NT2/D1 (cell line): Measurements from ENCODE around the gene PIGA.

Experiments used
- DNase-seq: peaks from one replicate; pipeline ENCODE4 v3.0.0-alpha.2; 2011; ENCODE audit warnings: low read depth, low spot score
- H3K27me3 ChIP-seq: 2 replicates; pipeline ENCODE4 v1.6.0; 2011; ENCODE audit warnings: mild to moderate bottlenecking; ENCODE audit not compliant: insufficient read length, insufficient read depth
- H3K36me3 ChIP-seq: 2 replicates; pipeline ENCODE4 v1.6.1; 2011; ENCODE audit warnings: mild to moderate bottlenecking, low read length, mixed read lengths; ENCODE audit not compliant: insufficient read depth, insufficient read length
- H3K4me1 ChIP-seq: 2 replicates; pipeline ENCODE4 v1.5.1; 2011; ENCODE audit not compliant: insufficient read depth, insufficient read length
- H3K4me3 ChIP-seq: 2 replicates; pipeline ENCODE4 v1.5.1; 2011; ENCODE audit warnings: low read depth; ENCODE audit not compliant: insufficient read length
- H3K9ac ChIP-seq: 2 replicates; pipeline ENCODE4 v1.6.0; 2011; ENCODE audit warnings: low read depth; ENCODE audit not compliant: insufficient read length
- H3K9me3 ChIP-seq: 2 replicates; pipeline ENCODE4 v1.5.1; 2011; ENCODE audit warnings: mild to moderate bottlenecking, low read length; ENCODE audit not compliant: insufficient read depth
- SUZ12 ChIP-seq: IDR thresholded peaks from 2 replicates; pipeline ENCODE4 v1.6.1; 2011; ENCODE audit not compliant: insufficient read length, insufficient read depth; ENCODE audit errors: extremely low read depth
- YY1 ChIP-seq: IDR thresholded peaks from 2 replicates; pipeline ENCODE4 v1.6.1; 2011; ENCODE audit not compliant: insufficient read length, insufficient read depth
- ZNF274 ChIP-seq: IDR thresholded peaks from 2 replicates; pipeline ENCODE4 v1.6.1; 2011; ENCODE audit warnings: mild to moderate bottlenecking, low read depth, low read length

Gene PIGA

GRCh38 chrX:15359701-15360100 lies 24.4 kb upstream of the PIGA start:
- TF ChIP-seq ZNF274 (no peak), YY1 (no peak), SUZ12 (no peak)
- H3K36me3 ChIP-seq = no peaks in the 10 kb centered on the region

GRCh38 chrX:15358533-15358932 lies 23.2 kb upstream of the PIGA start:
- no peaks in the 10 kb centered on the region for H3K4me1 ChIP-seq
- no peak overlapping the region for H3K9ac ChIP-seq
- no peaks in the 10 kb centered on the region; the same call in 1 of the 2 replicates for H3K9me3 ChIP-seq
- DNase-seq = no peak
- no peak for TF ChIP-seq YY1
- no peak for TF ChIP-seq SUZ12
- no peak for TF ChIP-seq ZNF274
- H3K27me3 ChIP-seq = no peaks in the 10 kb centered on the region
- H3K36me3 ChIP-seq = no peaks in the 10 kb centered on the region
- H3K4me3 ChIP-seq = no peak overlapping the region

More at GRCh38 chrX:15359701-15360100, 24.4 kb upstream of the PIGA start:
- Histone ChIP-seq H3K4me3 (no peak overlapping the region), H3K9ac (no peak overlapping the region), H3K27me3 (no peaks in the 10 kb centered on the region), H3K9me3 (no peaks in the 10 kb centered on the region; the same call in 1 of the 2 replicates), H3K4me1 (no peaks in the 10 kb centered on the region)
- DNase-seq = no peak

GRCh38 chrX:15356444-15356843 lies 21.1 kb upstream of the PIGA start:
- no peak overlapping the region for H3K9ac ChIP-seq
- H3K9me3 ChIP-seq = no peaks in the 10 kb centered on the region; the same call in 1 of the 2 replicates
- H3K36me3 ChIP-seq = no peaks in the 10 kb centered on the region
- no peak for DNase-seq
- H3K27me3 ChIP-seq = no peaks in the 10 kb centered on the region
- no peaks in the 10 kb centered on the region for H3K4me1 ChIP-seq
- no peak overlapping the region for H3K4me3 ChIP-seq
- TF ChIP-seq ZNF274 = no peak
- TF ChIP-seq SUZ12 = no peak
- TF ChIP-seq YY1 = no peak

- Histone ChIP-seq H3K9ac (no peak overlapping the region), H3K27me3 (peaks cover 13% of the 10 kb centered on the region), H3K4me1 (peaks cover 2% of the 10 kb centered on the region), H3K4me3 (no peak overlapping the region), H3K9me3 (no peaks in the 10 kb centered on the region), H3K36me3 (no peaks in the 10 kb centered on the region)
- DNase-seq = no peak
- no peak for TF ChIP-seq ZNF274
- TF ChIP-seq YY1 = no peak
- no peak for TF ChIP-seq SUZ12
Observed at GRCh38 chrX:15350329-15350996, 15.1 kb upstream of the PIGA start.

DNA sequence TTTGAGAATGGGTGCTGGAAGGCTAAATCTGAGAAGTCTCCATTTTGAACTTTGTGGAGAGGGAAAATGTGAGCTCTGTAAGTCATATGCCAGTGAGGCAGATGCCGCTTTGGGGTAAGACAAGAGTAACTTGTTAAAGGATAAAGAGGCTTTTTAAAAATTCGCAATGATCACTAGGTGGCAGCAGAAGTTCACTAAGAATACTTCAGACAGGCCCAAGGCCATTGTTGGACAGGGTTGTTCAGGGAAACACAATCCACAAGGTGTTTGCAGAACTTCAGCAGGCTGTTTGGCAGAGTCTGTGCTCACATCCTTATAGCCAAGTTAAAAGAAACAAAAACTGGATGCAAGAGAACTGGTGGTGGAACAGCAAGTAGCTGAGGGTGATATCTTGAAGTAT lies 13.7 kb upstream of the PIGA start:
- H3K9ac ChIP-seq = no peak overlapping the region
- TF ChIP-seq YY1 = no peak
- no peak for TF ChIP-seq ZNF274
- TF ChIP-seq SUZ12 = no peak
- peaks cover 2% of the 10 kb centered on the region for H3K4me1 ChIP-seq
- no peaks in the 10 kb centered on the region for H3K9me3 ChIP-seq
- H3K4me3 ChIP-seq = no peak overlapping the region
- DNase-seq = peak; percentile 46
- peaks cover 16% of the 10 kb centered on the region for H3K27me3 ChIP-seq
- no peaks in the 10 kb centered on the region for H3K36me3 ChIP-seq

GRCh38 chrX:15345976-15346375 lies 10.7 kb upstream of the PIGA start:
- no peak overlapping the region for H3K9ac ChIP-seq
- peaks cover 34% of the 10 kb centered on the region for H3K27me3 ChIP-seq
- no peak for DNase-seq
- H3K4me1 ChIP-seq = peaks cover 2% of the 10 kb centered on the region
- no peaks in the 10 kb centered on the region for H3K36me3 ChIP-seq
- TF ChIP-seq YY1 (no peak), SUZ12 (no peak), ZNF274 (no peak)
- no peaks in the 10 kb centered on the region for H3K9me3 ChIP-seq
- H3K4me3 ChIP-seq = no peak overlapping the region

DNA sequence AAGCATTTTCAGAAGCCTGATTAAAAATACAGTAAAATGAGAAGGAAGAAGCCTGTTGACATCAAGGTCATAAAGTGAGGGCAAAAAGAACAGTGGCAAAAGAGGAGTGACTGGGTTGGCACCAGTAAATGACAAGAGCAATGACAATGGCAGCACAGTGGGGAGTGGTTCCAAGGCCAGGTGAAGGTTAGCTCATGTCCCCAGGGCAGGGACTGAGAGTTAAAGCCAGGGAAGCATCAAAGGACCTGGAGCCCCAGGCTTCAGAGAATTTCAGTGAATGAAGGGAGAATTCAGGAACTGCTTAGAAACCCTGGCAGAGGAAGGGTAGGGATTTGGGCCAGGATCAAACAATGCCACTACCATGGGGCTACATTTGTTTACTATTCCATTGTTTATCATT lies 8.8 kb upstream of the PIGA start:
- no peak overlapping the region for H3K9ac ChIP-seq
- H3K9me3 ChIP-seq = no peaks in the 10 kb centered on the region
- peaks cover 47% of the 10 kb centered on the region for H3K27me3 ChIP-seq
- no peak for TF ChIP-seq SUZ12
- TF ChIP-seq YY1 = no peak
- TF ChIP-seq ZNF274 = no peak
- no peaks in the 10 kb centered on the region for H3K36me3 ChIP-seq
- peaks cover 2% of the 10 kb centered on the region for H3K4me1 ChIP-seq
- H3K4me3 ChIP-seq = no peak overlapping the region
- no peak for DNase-seq
